Posterior cingulate gyrus (tissue), 11 donors: ENCODE results near the gene ZBTB7B.
"Not testable (repeated sequence)": the region's sequence is repeated elsewhere in the genome, so short reads cannot be mapped to it uniquely, and the experiment has no call there.

Source experiments
- DNase-seq, 10 donors: peaks; one replicate each; pipeline versions ENCODE4 v3.0.0 to v3.0.0-alpha.2; 2020 to 2021; ENCODE audit warnings: mixed read lengths in 3 of 10
- intact Hi-C: fragments of 100-400 bp; cut with DNase I; formaldehyde crosslinking; loops from one replicate; pipeline ENCODE4 v1.15.1; 2023

ZBTB7B gene

GRCh38 chr1:154982897-154983648, 19.5 kb upstream of the ZBTB7B start, which contains the start of gene FLAD1:
FLAD1 (plus strand) TSS chr1:154983344; CDS start chr1:154983695, 351 bp downstream.
- peak; percentile 92 to 99 (median 94) for DNase-seq
- intact Hi-C loops = no loop called here

GRCh38 chr1:154983776-154984466, 18.7 kb upstream of the ZBTB7B start:
- intact Hi-C loops = no loop called here
- peak in 2 of 10 donors; percentile 55 to 67 for DNase-seq

DNA sequence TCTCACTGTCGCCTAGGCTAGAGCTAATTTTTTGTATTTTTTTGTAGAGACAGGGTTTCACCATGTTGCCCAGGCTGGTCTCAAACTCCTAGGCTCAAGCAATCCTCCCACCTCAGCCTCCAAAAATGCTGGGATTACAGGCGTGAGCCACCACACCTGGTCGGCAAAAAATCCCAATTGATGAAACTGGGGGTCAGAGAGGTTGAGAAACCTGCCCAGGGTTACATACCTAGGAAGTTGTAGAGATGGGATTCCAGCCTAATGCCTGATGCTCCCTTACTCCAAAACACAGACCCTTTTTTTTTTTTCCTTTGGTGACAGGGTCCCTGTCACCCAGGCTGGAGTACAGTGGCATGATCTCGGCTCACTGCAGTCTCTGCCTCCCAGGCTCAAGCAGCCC, 15.9 kb upstream of the ZBTB7B start:
- DNase-seq, intact Hi-C loops: not testable (repeated sequence)

DNA sequence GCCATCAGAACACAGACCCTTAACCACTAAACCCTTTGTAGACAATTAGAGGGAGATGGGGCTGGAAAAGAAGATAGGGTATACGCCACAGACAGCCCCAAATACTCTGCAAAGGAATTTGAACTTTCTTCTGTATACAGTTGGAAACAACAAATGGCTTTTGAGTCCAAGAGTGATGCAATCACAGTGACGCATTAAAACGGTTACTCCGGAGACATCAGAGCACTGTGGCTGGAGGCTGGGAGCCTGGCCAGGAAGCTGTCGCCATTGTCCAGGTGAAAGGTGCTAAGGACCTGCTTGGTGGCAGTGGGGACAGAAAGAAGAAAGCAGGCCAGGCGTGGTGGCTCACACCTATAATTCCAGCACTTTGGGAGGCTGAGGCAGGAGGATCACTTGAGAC, 15.3 kb upstream of the ZBTB7B start:
- peak in 1 of 10 donors; percentile 10 for DNase-seq
- intact Hi-C loops = no loop called here

- peak in 2 of 10 donors; percentile 37 to 55 for DNase-seq
- intact Hi-C loops = no loop called here
Measured at GRCh38 chr1:154988058-154988954, 14.3 kb upstream of the ZBTB7B start.

- DNase-seq = peak in 1 of 10 donors; percentile 12
- intact Hi-C loops = no loop called here
Measured at GRCh38 chr1:154989195-154989860, 13.3 kb upstream of the ZBTB7B start.

DNA sequence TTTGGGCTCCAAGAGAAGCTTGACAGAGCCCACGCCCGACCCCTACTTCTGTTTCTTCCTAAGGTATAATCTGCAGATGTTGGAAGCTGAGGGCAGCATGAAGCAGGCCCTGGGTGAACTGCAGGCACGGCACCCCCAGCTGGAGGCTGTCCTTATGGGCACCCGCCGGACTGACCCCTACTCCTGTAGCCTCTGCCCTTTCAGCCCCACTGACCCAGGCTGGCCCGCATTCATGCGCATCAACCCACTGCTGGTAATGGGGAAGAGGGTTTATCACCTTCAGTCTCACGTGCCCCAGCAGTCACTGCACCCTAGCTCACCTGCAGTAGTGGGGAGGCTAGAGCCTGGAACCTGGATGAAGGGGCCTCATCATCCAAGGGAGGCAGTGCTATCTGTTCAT, 12.3 kb upstream of the ZBTB7B start:
- intact Hi-C loops = no loop called here
- DNase-seq = peak in 3 of 10 donors; percentile 20 to 64 (median 37)

GRCh38 chr1:154992721-154993571, 9.7 kb upstream of the ZBTB7B start:
- peak in 3 of 10 donors; percentile 9 to 37 (median 34) for DNase-seq
- intact Hi-C loops = no loop called here

- DNase-seq = peak in 3 of 10 donors; percentile 8 to 72 (median 55)
- intact Hi-C loops = no loop called here
Measured at GRCh38 chr1:154993572-154994268, 8.9 kb upstream of the ZBTB7B start, which contains the start of gene LENEP. LENEP (plus strand) TSS chr1:154993586; CDS start chr1:154993608, 22 bp downstream.

GRCh38 chr1:154994269-154994587, 8.4 kb upstream of the ZBTB7B start:
- DNase-seq = no peak
- intact Hi-C loops = no loop called here

DNA sequence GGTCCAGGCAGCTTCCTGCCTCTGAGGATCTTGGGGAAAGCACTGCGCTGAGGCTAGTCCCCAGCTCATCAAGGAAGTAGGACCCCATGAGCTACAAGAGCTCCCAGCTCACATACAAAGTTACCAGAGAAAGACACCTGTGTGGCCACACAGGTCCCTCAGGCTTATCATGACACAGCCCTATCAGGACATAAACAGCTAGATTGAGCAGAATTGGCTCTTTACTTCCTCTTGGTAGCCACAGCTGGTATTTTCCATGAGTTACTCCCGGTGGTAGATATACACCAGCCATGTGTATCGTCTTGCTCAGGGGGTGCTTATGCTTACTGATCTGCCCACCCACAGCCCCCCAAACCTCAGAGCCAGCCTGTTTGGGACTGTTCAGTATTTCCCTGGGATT, 8.0 kb upstream of the ZBTB7B start:
- intact Hi-C loops = no loop called here
- peak in 2 of 10 donors; percentile 20 to 35 for DNase-seq

GRCh38 chr1:154995301-154995983, 7.2 kb upstream of the ZBTB7B start:
- DNase-seq = peak in 2 of 10 donors; percentile 31 to 54
- intact Hi-C loops = loop anchor here (5.0 kb wide), 1 partner anchor 33 kb away; the partner anchor contains the start of gene PYGO2

DNA sequence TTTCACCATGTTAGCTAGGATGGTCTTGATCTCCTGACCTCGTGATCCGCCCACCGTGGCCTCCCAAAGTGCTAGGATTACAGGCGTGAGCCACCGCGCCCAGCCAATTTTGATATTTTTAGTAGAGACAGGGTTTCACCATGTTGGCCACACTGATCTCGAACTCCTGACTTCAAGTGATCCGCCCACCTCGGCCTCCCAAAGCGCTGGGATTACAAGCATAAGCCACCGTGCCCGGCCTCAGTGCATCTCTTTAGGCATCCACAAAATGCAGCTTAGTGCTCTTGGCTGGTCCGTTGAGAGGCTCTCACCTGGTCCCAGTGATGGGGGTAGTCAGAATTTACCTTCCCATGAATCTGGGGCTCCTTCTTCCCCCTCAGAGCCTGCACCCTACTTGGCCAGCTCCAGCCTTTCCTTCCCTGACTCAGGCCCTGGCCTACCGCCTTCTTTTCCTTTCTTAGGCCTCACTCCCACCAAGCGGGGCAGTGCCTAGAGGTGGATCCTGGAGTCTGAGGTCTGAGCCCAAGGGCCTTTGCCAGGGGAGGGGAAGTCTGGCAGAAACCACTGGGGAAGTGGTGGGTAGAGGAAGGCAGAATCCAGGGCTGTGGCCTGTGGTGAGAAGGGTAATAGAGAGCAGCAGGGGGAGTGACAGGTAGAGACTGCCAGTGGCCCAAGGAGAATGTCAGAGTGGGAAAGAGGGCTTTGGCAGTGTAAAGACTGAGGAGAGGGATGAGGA, 5.5 kb upstream of the ZBTB7B start:
- intact Hi-C loops = loop anchor here (5.0 kb wide), 1 partner anchor 35 kb away; the partner anchor contains the start of gene PYGO2
- DNase-seq = peak in 2 of 10 donors; percentile 39 to 59

- DNase-seq = peak in 2 of 10 donors; percentile 24 to 31
- intact Hi-C loops = loop anchor here (5.0 kb wide), 1 partner anchor 36 kb away; the partner anchor contains the start of gene PYGO2
Measured at GRCh38 chr1:154998201-154998780, 4.3 kb upstream of the ZBTB7B start.

- DNase-seq = peak; percentile 15 to 93 (median 69)
Measured at GRCh38 chr1:154998818-154999570, 3.6 kb upstream of the ZBTB7B start.

More at GRCh38 chr1:154998818-154999570, 3.6 kb upstream of the ZBTB7B start:
- intact Hi-C loops = loop anchor here (5.0 kb wide), 1 partner anchor 37 kb away; the partner anchor contains the start of gene PYGO2
